Measurements from ENCODE around the gene WEE1. TPM values are rescaled to one million over a fixed set of nuclear protein-coding genes. Genes with fewer than 3 reads are reported as not detected.

The WEE1 gene
- total RNA-seq, 1 donor from 2014 or later = 95.1 TPM

GRCh38 chr11:9563196-9563730 lies 10.2 kb upstream of the WEE1 start:
- no peak for DNase-seq (ENCODE audit: low spot score)
- intact Hi-C loops (cut with DNase I) = no loop called here

GRCh38 chr11:9565822-9566560 lies 7.5 kb upstream of the WEE1 start:
- no peak for DNase-seq (ENCODE audit: low spot score)
- intact Hi-C loops (cut with DNase I) = no loop called here

GRCh38 chr11:9566561-9567063 lies 6.9 kb upstream of the WEE1 start:
- DNase-seq (ENCODE audit: low spot score) = no peak
- intact Hi-C loops (cut with DNase I) = no loop called here

GRCh38 chr11:9567401-9567800 lies 6.1 kb upstream of the WEE1 start:
- no peak for DNase-seq (ENCODE audit: low spot score)
- intact Hi-C loops (cut with DNase I) = no loop called here

- intact Hi-C loops (cut with DNase I) = no loop called here
- no peak for DNase-seq (ENCODE audit: low spot score)
Measured at GRCh38 chr11:9568161-9568853, 5.2 kb upstream of the WEE1 start.

GRCh38 chr11:9568854-9569587 lies 4.4 kb upstream of the WEE1 start:
- intact Hi-C loops (cut with DNase I) = no loop called here
- DNase-seq (ENCODE audit: low spot score) = no peak

GRCh38 chr11:9569588-9570164 lies 3.8 kb upstream of the WEE1 start:
- intact Hi-C loops (cut with DNase I) = loop anchor here (5.0 to 10.0 kb wide), 2 partner anchors 93 to 725 kb away; partner anchors contain the start of genes SBF2 and SWAP70

GRCh38 chr11:9570313-9571025 lies 3.0 kb upstream of the WEE1 start:
- DNase-seq (ENCODE audit: low spot score) = no peak
- intact Hi-C loops (cut with DNase I) = loop anchor here (5.0 to 10.0 kb wide), 2 partner anchors 92 to 724 kb away; partner anchors contain the start of genes SBF2 and SWAP70

More at GRCh38 chr11:9569588-9570164, 3.8 kb upstream of the WEE1 start:
- DNase-seq (ENCODE audit: low spot score) = no peak

- intact Hi-C loops (cut with DNase I) = loop anchor here (5.0 to 10.0 kb wide), 2 partner anchors 91 to 724 kb away; partner anchors contain the start of genes SBF2 and SWAP70
- DNase-seq (ENCODE audit: low spot score) = no peak
Measured at GRCh38 chr11:9571071-9571762, 2.3 kb upstream of the WEE1 start.

- intact Hi-C loops (cut with DNase I) = loop anchor here (5.0 to 10.0 kb wide), 2 partner anchors 91 to 723 kb away; partner anchors contain the start of genes SBF2 and SWAP70
- no peak for DNase-seq (ENCODE audit: low spot score)
Measured at GRCh38 chr11:9571763-9572115, 1.7 kb upstream of the WEE1 start.

GRCh38 chr11:9573775-9574621 lies 528 bp downstream of the WEE1 start:
- DNase-seq (ENCODE audit: low spot score) = no peak
- intact Hi-C loops (cut with DNase I) = loop anchor here (2.0 to 10.0 kb wide), 3 partner anchors 39 to 721 kb away; partner anchors contain the start of genes SBF2 and SWAP70

- DNase-seq (ENCODE audit: low spot score) = peak; percentile 80
- intact Hi-C loops (cut with DNase I) = loop anchor here (2.0 to 10.0 kb wide), 3 partner anchors 38 to 720 kb away; partner anchors contain the start of genes SBF2 and SWAP70
Measured at GRCh38 chr11:9574622-9575259, 1.3 kb downstream of the WEE1 start.

GRCh38 chr11:9575260-9576240 lies 2.1 kb downstream of the WEE1 start:
- intact Hi-C loops (cut with DNase I) = loop anchor here (2.0 to 10.0 kb wide), 2 partner anchors 37 to 719 kb away; partner anchors contain the start of gene SBF2
- DNase-seq (ENCODE audit: low spot score) = no peak

GRCh38 chr11:9576701-9577381 lies 3.4 kb downstream of the WEE1 start:
- DNase-seq (ENCODE audit: low spot score) = no peak
- intact Hi-C loops (cut with DNase I) = loop anchor here (10.0 kb wide), 1 partner anchor 718 kb away; the partner anchor contains the start of gene SBF2

GRCh38 chr11:9577556-9577955 lies 4.1 kb downstream of the WEE1 start:
- intact Hi-C loops (cut with DNase I) = loop anchor here (10.0 kb wide), 1 partner anchor 717 kb away; the partner anchor contains the start of gene SBF2
- DNase-seq (ENCODE audit: low spot score) = no peak
